Neural cell (in vitro differentiated cells): ENCODE measurements around the gene DMTF1. TPM values are rescaled to one million over a fixed set of nuclear protein-coding genes. Genes with fewer than 3 reads are reported as not detected.

Experiments
- H2AFZ ChIP-seq: fragments of 200-600, 300-800 bp; sonication (generic), shearing (Covaris generic); 2 replicates; pipeline ENCODE4 v1.6.0; 2014; ENCODE audit warnings: low read depth, mild to moderate bottlenecking, antibody characterized with exemption, low read length, moderate library complexity
- H3F3A ChIP-seq: fragments of 200-600 bp; shearing (Covaris generic); 2 replicates; pipeline ENCODE4 v1.6.1; 2016; ENCODE audit warnings: mild to moderate bottlenecking, moderate library complexity, mixed read lengths, antibody characterized with exemption, low read length; ENCODE audit not compliant: insufficient read depth, poor library complexity, severe bottlenecking
- H3K27ac ChIP-seq: fragments of 200-600, 300-800 bp; sonication (generic), shearing (Covaris generic); 2 replicates; pipeline ENCODE4 v1.5.1; 2014; ENCODE audit warnings: mild to moderate bottlenecking, low read length, moderate library complexity
- H3K27me3 ChIP-seq: fragments of 300-800, 200-600 bp; sonication (generic), shearing (Covaris generic); 2 replicates; pipeline ENCODE4 v1.6.0; 2014; ENCODE audit warnings: mild to moderate bottlenecking, low read depth, low read length, moderate library complexity; ENCODE audit not compliant: insufficient read depth
- H3K36me3 ChIP-seq: fragments of 300-800, 200-600 bp; sonication (generic), shearing (Covaris generic); 2 replicates; pipeline ENCODE4 v1.5.1; 2014; ENCODE audit warnings: mild to moderate bottlenecking, antibody characterized with exemption, low read length, moderate library complexity; ENCODE audit not compliant: insufficient read depth
- H3K4me2 ChIP-seq: fragments of 300-800, 200-600 bp; sonication (generic), shearing (Covaris generic); 2 replicates; pipeline ENCODE4 v1.6.0; 2014; ENCODE audit warnings: mild to moderate bottlenecking, low read length
- H3K4me3 ChIP-seq: fragments of 300-800, 200-600 bp; sonication (generic), shearing (Covaris generic); 2 replicates; pipeline ENCODE4 v1.5.1; 2014; ENCODE audit warnings: mild to moderate bottlenecking, low read length, moderate library complexity
- H3K79me2 ChIP-seq: fragments of 200-600 bp; shearing (Covaris generic); replicated peaks from 2 replicates; pipeline ENCODE4 v1.6.0; 2014; ENCODE audit warnings: mild to moderate bottlenecking, low read length, moderate library complexity; ENCODE audit not compliant: insufficient read depth
- H3K9ac ChIP-seq: fragments of 300-800, 200-600 bp; sonication (generic), shearing (Covaris generic); 2 replicates; pipeline ENCODE4 v1.6.1; 2016; ENCODE audit warnings: mild to moderate bottlenecking, low read length, mixed read lengths
- H3K9me2 ChIP-seq: fragments of 200-600 bp; shearing (Covaris generic); 2 replicates; pipeline ENCODE4 v1.6.1; 2016; ENCODE audit warnings: mild to moderate bottlenecking, low read length, mixed read lengths; ENCODE audit not compliant: insufficient read depth
- H3K9me3 ChIP-seq: fragments of 200-600, 300-800 bp; sonication (generic), shearing (Covaris generic); 2 replicates; pipeline ENCODE4 v1.6.1; 2016; ENCODE audit warnings: mild to moderate bottlenecking, mixed run types, low read length, moderate library complexity, mixed read lengths
- H4K20me1 ChIP-seq: fragments of 200-600 bp; shearing (Covaris generic); 2 replicates; pipeline ENCODE4 v1.6.1; 2016; ENCODE audit warnings: mild to moderate bottlenecking, mixed run types; ENCODE audit not compliant: insufficient read depth
- CTCF ChIP-seq: fragments of 450-650 bp; IDR thresholded peaks from 2 replicates; pipeline ENCODE4 v1.5.1; 2014; ENCODE audit warnings: antibody characterized with exemption, mild to moderate bottlenecking, moderate library complexity; ENCODE audit not compliant: poor library complexity, severe bottlenecking
- EP300 ChIP-seq: fragments of 450-650 bp; conservative IDR thresholded peaks from 2 replicates; pipeline ENCODE4 v1.6.1; 2014; ENCODE audit warnings: antibody characterized with exemption, mild to moderate bottlenecking, moderate library complexity; ENCODE audit not compliant: poor library complexity, severe bottlenecking
- EZH2 ChIP-seq: fragments of 200-600, 300-800 bp; shearing (Covaris generic), sonication (generic); IDR thresholded peaks from 2 replicates; pipeline ENCODE4 v1.6.1; 2014; ENCODE audit warnings: antibody characterized with exemption, low read length, borderline replicate concordance, mild to moderate bottlenecking; ENCODE audit not compliant: insufficient read depth, poor library complexity, severe bottlenecking
- MXI1 ChIP-seq: fragments of 450-650 bp; conservative IDR thresholded peaks from 2 replicates; pipeline ENCODE4 v1.6.1; 2014; ENCODE audit warnings: antibody characterized with exemption, mild to moderate bottlenecking; ENCODE audit not compliant: poor library complexity, severe bottlenecking
- POLR2AphosphoS5 ChIP-seq: IDR thresholded peaks from 2 replicates; pipeline ENCODE4 v1.6.1; 2012
- RAD21 ChIP-seq: fragments of 450-650 bp; conservative IDR thresholded peaks from 2 replicates; pipeline ENCODE4 v1.6.1; 2014; ENCODE audit warnings: antibody characterized with exemption, mild to moderate bottlenecking, moderate library complexity
- REST ChIP-seq: IDR thresholded peaks from 2 replicates; pipeline ENCODE4 v1.6.1; 2012; ENCODE audit warnings: borderline replicate concordance
- SMC3 ChIP-seq: fragments of 450-650 bp; conservative IDR thresholded peaks from 2 replicates; pipeline ENCODE4 v1.6.1; 2014; ENCODE audit warnings: antibody characterized with exemption, mild to moderate bottlenecking, moderate library complexity; ENCODE audit not compliant: poor library complexity
- TAF1 ChIP-seq: IDR thresholded peaks from 2 replicates; pipeline ENCODE4 v1.6.1; 2012; ENCODE audit warnings: low read depth
- polyA plus RNA-seq: library from polyadenylated mRNA; depleted of rRNA; stranded (reverse); fragments of >200 nt; gene quantifications from 2 replicates; pipeline ENCODE4 v1.2.3, GENCODE V29; 2014

DMTF1 gene
- polyA plus RNA-seq, 1 donor from 2014 or later, result 314 TPM

DNA sequence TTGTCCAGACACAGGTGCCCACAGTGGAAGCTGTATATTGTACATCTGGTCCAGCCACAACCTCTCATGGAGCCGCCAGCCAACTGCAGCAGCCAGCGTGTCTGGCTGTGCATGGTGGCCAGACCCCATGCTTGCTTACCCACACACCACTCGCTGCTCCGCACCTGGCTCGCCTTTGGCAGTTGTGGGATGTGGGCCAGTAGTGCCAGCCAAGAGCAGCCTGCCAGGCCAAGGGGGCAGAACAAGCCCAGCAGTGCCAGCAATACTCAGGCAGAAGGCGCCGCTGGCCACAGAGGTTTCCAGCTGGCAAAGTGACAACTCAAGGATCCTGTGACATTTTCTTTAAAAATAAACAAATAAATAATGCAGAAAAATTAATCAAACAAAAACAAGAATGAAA is 79.0 kb downstream of the DMTF1 start:
- no peaks in the 10 kb centered on the region for H3K36me3 ChIP-seq
- TF ChIP-seq SMC3, result no peak
- TF ChIP-seq CTCF, result no peak
- no peak for TF ChIP-seq TAF1
- no peak for TF ChIP-seq POLR2AphosphoS5
- no peak for TF ChIP-seq RAD21
- no peak for TF ChIP-seq EZH2
- no peak for TF ChIP-seq REST
- no peak for TF ChIP-seq MXI1
- TF ChIP-seq EP300, result no peak

GRCh38 chr7:87231711-87232110 is 79.5 kb downstream of the DMTF1 start:
- no peaks in the 10 kb centered on the region for H3K27me3 ChIP-seq
- H3K4me2 ChIP-seq, result no peak overlapping the region
- no peak for TF ChIP-seq EP300
- TF ChIP-seq REST, result no peak
- no peak for TF ChIP-seq MXI1
- TF ChIP-seq TAF1, result no peak
- no peak for TF ChIP-seq RAD21
- no peak for TF ChIP-seq SMC3
- TF ChIP-seq EZH2, result no peak
- TF ChIP-seq CTCF, result no peak
- no peak for TF ChIP-seq POLR2AphosphoS5
- H3K9ac ChIP-seq, result no peak overlapping the region
- H4K20me1 ChIP-seq, result no peaks in the 10 kb centered on the region
- no peak overlapping the region for H2AFZ ChIP-seq
- H3F3A ChIP-seq, result no peaks in the 10 kb centered on the region
- no peaks in the 10 kb centered on the region for H3K9me2 ChIP-seq
- H3K27ac ChIP-seq, result no peak overlapping the region
- no peaks in the 10 kb centered on the region for H3K9me3 ChIP-seq
- H3K4me3 ChIP-seq, result no peak overlapping the region
- no peaks in the 10 kb centered on the region for H3K79me2 ChIP-seq
- no peaks in the 10 kb centered on the region for H3K36me3 ChIP-seq

More for the DNA sequence above, 79.0 kb downstream of the DMTF1 start:
- Histone ChIP-seq H3K9me3 (no peaks in the 10 kb centered on the region), H2AFZ (no peak overlapping the region), H3K27ac (no peak overlapping the region), H4K20me1 (no peaks in the 10 kb centered on the region), H3K27me3 (no peaks in the 10 kb centered on the region), H3K9me2 (no peaks in the 10 kb centered on the region), H3K4me3 (no peak overlapping the region), H3K9ac (no peak overlapping the region), H3F3A (no peaks in the 10 kb centered on the region), H3K79me2 (no peaks in the 10 kb centered on the region), H3K4me2 (no peak overlapping the region)
